ENCODE results near the gene HAVCR1.
"Not testable (repeated sequence)": the region's sequence is repeated elsewhere in the genome, so short reads cannot be mapped to it uniquely, and the experiment has no call there.

The HAVCR1 gene

DNA sequence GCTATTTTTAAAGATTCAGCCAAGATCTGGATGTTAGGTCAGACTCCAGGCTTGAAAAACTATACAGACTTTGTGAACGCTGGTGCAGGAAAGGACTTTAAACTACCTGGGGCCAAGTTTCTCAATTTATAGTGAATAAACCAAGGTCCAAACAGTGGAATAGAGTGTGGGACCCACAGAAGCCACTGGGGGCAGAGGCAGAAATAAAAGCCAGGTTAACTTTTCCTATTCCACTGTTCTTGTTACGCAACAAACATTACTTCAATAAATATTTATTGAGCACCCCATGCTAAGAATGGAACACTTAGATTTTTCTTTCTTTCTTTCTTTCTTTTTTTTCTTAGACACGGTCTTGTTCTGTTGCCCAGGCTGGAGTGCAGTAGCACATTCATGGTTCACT lies 11.0 kb upstream of the HAVCR1 start:
- no peak overlapping the region for H3K27ac ChIP-seq (ENCODE audit: low read depth, low read length)
- peaks cover 6% of the 10 kb centered on the region for H3K4me1 ChIP-seq (ENCODE audit: control insufficient read depth, insufficient read depth, low read length, unreplicated experiment)
- H3K4me3 ChIP-seq (ENCODE audit: low read depth, low read length): no peak overlapping the region
- H3K27me3 ChIP-seq (ENCODE audit: insufficient read depth, low read length): no peaks in the 10 kb centered on the region
- H3K79me2 ChIP-seq (ENCODE audit: control insufficient read depth, insufficient read depth, low read length, unreplicated experiment): no peaks in the 10 kb centered on the region
- no peak overlapping the region for H2AFZ ChIP-seq (ENCODE audit: low read length, unreplicated experiment)
- no peaks in the 10 kb centered on the region for H3K36me3 ChIP-seq (ENCODE audit: insufficient read depth, low read length)

DNA sequence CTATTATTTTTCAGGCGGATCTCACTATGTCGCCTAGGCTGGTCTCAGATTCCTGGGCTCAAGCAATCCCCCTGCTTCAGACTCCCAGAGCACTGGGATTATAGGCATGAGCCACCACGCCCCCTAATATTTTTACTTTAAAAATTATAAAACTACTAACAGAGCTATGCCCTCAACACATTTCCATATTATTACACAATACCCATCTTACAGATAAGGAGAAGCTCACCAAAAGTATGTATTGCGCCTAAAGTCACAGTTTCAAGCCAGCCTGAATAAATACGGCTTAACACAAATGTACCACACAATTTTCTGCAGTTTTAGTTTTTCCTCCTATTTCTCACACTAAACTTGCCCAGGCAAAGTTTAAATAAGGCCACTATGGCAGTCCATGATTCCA lies 9.9 kb upstream of the HAVCR1 start:
- no peak overlapping the region for H2AFZ ChIP-seq (ENCODE audit: low read length, unreplicated experiment)
- H3K4me1 ChIP-seq (ENCODE audit: control insufficient read depth, insufficient read depth, low read length, unreplicated experiment): peaks cover 6% of the 10 kb centered on the region
- no peak overlapping the region for H3K27ac ChIP-seq (ENCODE audit: low read depth, low read length)
- H3K79me2 ChIP-seq (ENCODE audit: control insufficient read depth, insufficient read depth, low read length, unreplicated experiment): no peaks in the 10 kb centered on the region
- no peak overlapping the region for H3K4me3 ChIP-seq (ENCODE audit: low read depth, low read length)
- H3K27me3 ChIP-seq (ENCODE audit: insufficient read depth, low read length): no peaks in the 10 kb centered on the region
- no peaks in the 10 kb centered on the region for H3K36me3 ChIP-seq (ENCODE audit: insufficient read depth, low read length)

DNA sequence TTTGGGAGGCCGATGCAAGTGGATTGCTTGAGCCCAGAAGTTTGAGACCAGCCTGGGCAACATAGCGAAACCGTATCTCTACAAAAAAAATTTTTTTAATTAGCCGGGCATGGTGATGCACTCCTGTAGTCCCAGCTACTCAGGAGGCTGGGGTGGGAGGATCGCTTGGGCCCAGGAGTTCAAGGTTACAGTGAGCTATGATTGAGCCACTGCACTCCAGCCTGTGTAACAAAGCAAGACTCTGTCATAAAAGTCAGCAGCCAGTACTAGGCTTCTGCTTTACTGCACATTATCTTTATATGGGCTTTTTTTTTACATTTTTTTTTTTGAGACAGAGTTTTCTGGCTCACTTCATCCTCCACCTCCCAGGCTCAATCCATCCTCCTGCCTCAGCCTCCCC lies 9.4 kb upstream of the HAVCR1 start:
- Histone ChIP-seq H3K36me3 (ENCODE audit: insufficient read depth, low read length) (no peaks in the 10 kb centered on the region), H3K27me3 (ENCODE audit: insufficient read depth, low read length) (no peaks in the 10 kb centered on the region), H3K4me1 (ENCODE audit: control insufficient read depth, insufficient read depth, low read length, unreplicated experiment) (peaks cover 6% of the 10 kb centered on the region), H2AFZ (ENCODE audit: low read length, unreplicated experiment) (no peak overlapping the region), H3K27ac (ENCODE audit: low read depth, low read length) (no peak overlapping the region), H3K4me3 (ENCODE audit: low read depth, low read length) (no peak overlapping the region), H3K79me2 (ENCODE audit: control insufficient read depth, insufficient read depth, low read length, unreplicated experiment) (no peaks in the 10 kb centered on the region)

DNA sequence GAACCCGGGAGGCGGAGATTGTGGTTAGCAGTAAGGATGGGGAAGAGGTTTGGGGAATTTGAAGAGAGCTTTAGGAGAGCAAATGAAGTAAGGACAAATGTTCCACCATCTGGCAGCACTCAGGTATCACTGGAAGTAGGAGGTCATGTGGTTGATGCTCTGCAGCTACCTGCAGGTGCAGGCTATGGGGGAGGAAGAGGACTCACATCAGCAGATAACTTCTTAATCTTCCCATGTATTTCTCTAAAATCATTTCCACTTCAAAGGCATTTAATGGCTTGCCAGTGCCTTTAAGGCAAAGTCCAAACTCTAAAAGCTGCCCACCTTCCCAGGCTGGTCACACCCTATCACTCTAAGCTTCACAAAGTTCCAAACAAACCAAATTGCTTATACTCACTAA lies 8.1 kb upstream of the HAVCR1 start:
- H3K4me1 ChIP-seq (ENCODE audit: control insufficient read depth, insufficient read depth, low read length, unreplicated experiment): no peaks in the 10 kb centered on the region
- no peak overlapping the region for H3K4me3 ChIP-seq (ENCODE audit: low read depth, low read length)
- H2AFZ ChIP-seq (ENCODE audit: low read length, unreplicated experiment): no peak overlapping the region
- no peaks in the 10 kb centered on the region for H3K79me2 ChIP-seq (ENCODE audit: control insufficient read depth, insufficient read depth, low read length, unreplicated experiment)
- H3K27me3 ChIP-seq (ENCODE audit: insufficient read depth, low read length): no peaks in the 10 kb centered on the region
- H3K27ac ChIP-seq (ENCODE audit: low read depth, low read length): no peak overlapping the region
- no peaks in the 10 kb centered on the region for H3K36me3 ChIP-seq (ENCODE audit: insufficient read depth, low read length)

DNA sequence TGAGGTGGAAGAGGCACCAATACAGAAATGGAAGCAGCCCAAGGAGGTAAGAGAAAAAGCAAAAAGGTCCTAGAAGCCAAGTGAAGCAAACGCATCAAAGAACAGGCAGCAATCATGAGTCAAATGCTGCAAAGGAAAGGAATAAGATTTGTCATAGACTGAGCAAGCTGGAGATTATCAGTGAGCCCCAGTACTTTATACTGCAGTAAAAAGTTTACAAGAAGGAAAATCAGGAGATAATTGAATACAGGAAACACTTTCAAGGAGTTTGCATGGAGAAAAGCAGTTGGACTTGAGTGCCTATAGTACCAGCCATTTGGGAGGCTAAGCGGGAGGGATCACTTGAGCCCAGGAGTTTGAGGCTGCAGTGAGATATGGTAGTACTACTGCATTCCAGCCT lies 7.2 kb upstream of the HAVCR1 start:
- no peaks in the 10 kb centered on the region for H3K79me2 ChIP-seq (ENCODE audit: control insufficient read depth, insufficient read depth, low read length, unreplicated experiment)
- no peaks in the 10 kb centered on the region for H3K36me3 ChIP-seq (ENCODE audit: insufficient read depth, low read length)
- H2AFZ ChIP-seq (ENCODE audit: low read length, unreplicated experiment): no peak overlapping the region
- no peaks in the 10 kb centered on the region for H3K27me3 ChIP-seq (ENCODE audit: insufficient read depth, low read length)
- no peaks in the 10 kb centered on the region for H3K4me1 ChIP-seq (ENCODE audit: control insufficient read depth, insufficient read depth, low read length, unreplicated experiment)
- no peak overlapping the region for H3K4me3 ChIP-seq (ENCODE audit: low read depth, low read length)
- no peak overlapping the region for H3K27ac ChIP-seq (ENCODE audit: low read depth, low read length)

GRCh38 chr5:157063776-157064430 lies 5.0 kb upstream of the HAVCR1 start:
- no peaks in the 10 kb centered on the region for H3K79me2 ChIP-seq (ENCODE audit: control insufficient read depth, insufficient read depth, low read length, unreplicated experiment)
- H3K27ac ChIP-seq (ENCODE audit: low read depth, low read length): no peak overlapping the region
- no peaks in the 10 kb centered on the region for H3K27me3 ChIP-seq (ENCODE audit: insufficient read depth, low read length)
- H3K4me1 ChIP-seq (ENCODE audit: control insufficient read depth, insufficient read depth, low read length, unreplicated experiment): peaks cover 4% of the 10 kb centered on the region
- no peak overlapping the region for H3K4me3 ChIP-seq (ENCODE audit: low read depth, low read length)
- H2AFZ ChIP-seq (ENCODE audit: low read length, unreplicated experiment): no peak overlapping the region
- H3K36me3 ChIP-seq (ENCODE audit: insufficient read depth, low read length): no peaks in the 10 kb centered on the region

GRCh38 chr5:157059891-157060290 lies 975 bp upstream of the HAVCR1 start:
- H3K79me2 ChIP-seq (ENCODE audit: control insufficient read depth, insufficient read depth, low read length, unreplicated experiment): no peaks in the 10 kb centered on the region
- no peak overlapping the region for H3K27ac ChIP-seq (ENCODE audit: low read depth, low read length)
- H2AFZ ChIP-seq (ENCODE audit: low read length, unreplicated experiment): no peak overlapping the region
- H3K4me3 ChIP-seq (ENCODE audit: low read depth, low read length): no peak overlapping the region
- no peaks in the 10 kb centered on the region for H3K36me3 ChIP-seq (ENCODE audit: insufficient read depth, low read length)
- H3K4me1 ChIP-seq (ENCODE audit: control insufficient read depth, insufficient read depth, low read length, unreplicated experiment): peaks cover 4% of the 10 kb centered on the region
- H3K27me3 ChIP-seq (ENCODE audit: insufficient read depth, low read length): no peaks in the 10 kb centered on the region

GRCh38 chr5:157057459-157058370 lies 1.2 kb downstream of the HAVCR1 start:
- peaks cover 4% of the 10 kb centered on the region for H3K4me1 ChIP-seq (ENCODE audit: control insufficient read depth, insufficient read depth, low read length, unreplicated experiment)
- no peak overlapping the region for H2AFZ ChIP-seq (ENCODE audit: low read length, unreplicated experiment)
- no peak overlapping the region for H3K4me3 ChIP-seq (ENCODE audit: low read depth, low read length)
- no peak overlapping the region for H3K27ac ChIP-seq (ENCODE audit: low read depth, low read length)
- no peaks in the 10 kb centered on the region for H3K27me3 ChIP-seq (ENCODE audit: insufficient read depth, low read length)
- H3K79me2 ChIP-seq (ENCODE audit: control insufficient read depth, insufficient read depth, low read length, unreplicated experiment): no peaks in the 10 kb centered on the region
- no peaks in the 10 kb centered on the region for H3K36me3 ChIP-seq (ENCODE audit: insufficient read depth, low read length)

DNA sequence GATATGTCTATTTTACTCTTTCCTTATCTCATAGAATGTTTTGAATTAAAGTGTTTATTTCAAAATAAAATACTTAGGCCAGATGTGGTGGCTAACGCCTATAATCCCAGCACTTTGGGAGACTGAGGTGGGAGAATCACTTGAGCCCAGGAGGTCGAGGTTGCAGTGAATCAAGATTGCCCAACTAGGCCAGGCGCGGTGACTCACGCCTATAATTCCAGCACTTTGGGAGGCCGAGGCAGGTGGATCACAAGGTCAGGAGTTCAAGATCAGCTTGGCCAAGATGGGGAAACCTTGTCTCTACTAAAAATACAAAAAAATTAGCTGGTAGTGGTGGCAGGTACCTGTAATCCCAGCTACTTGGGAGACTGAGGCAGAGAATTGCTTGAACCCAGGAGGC lies 2.1 kb downstream of the HAVCR1 start:
- H3K79me2 ChIP-seq (ENCODE audit: control insufficient read depth, insufficient read depth, low read length, unreplicated experiment); H3K27me3 ChIP-seq (ENCODE audit: insufficient read depth, low read length); H3K36me3 ChIP-seq (ENCODE audit: insufficient read depth, low read length); H2AFZ ChIP-seq (ENCODE audit: low read length, unreplicated experiment); H3K27ac ChIP-seq (ENCODE audit: low read depth, low read length); H3K4me3 ChIP-seq (ENCODE audit: low read depth, low read length); H3K4me1 ChIP-seq (ENCODE audit: control insufficient read depth, insufficient read depth, low read length, unreplicated experiment): not testable (repeated sequence)

GRCh38 chr5:157051604-157052245 lies 7.2 kb downstream of the HAVCR1 start:
- H3K4me1 ChIP-seq (ENCODE audit: control insufficient read depth, insufficient read depth, low read length, unreplicated experiment): no peaks in the 10 kb centered on the region
- H3K27ac ChIP-seq (ENCODE audit: low read depth, low read length): no peak overlapping the region
- H3K36me3 ChIP-seq (ENCODE audit: insufficient read depth, low read length): no peaks in the 10 kb centered on the region
- H3K4me3 ChIP-seq (ENCODE audit: low read depth, low read length): no peak overlapping the region
- peaks cover 4% of the 10 kb centered on the region; the same call in 1 of the 2 replicates for H3K27me3 ChIP-seq (ENCODE audit: insufficient read depth, low read length)
- H3K79me2 ChIP-seq (ENCODE audit: control insufficient read depth, insufficient read depth, low read length, unreplicated experiment): no peaks in the 10 kb centered on the region
- H2AFZ ChIP-seq (ENCODE audit: low read length, unreplicated experiment): no peak overlapping the region
